ENCODE results near the gene SYTL5. TPM values are rescaled to one million over a fixed set of nuclear protein-coding genes. Genes with fewer than 3 reads are reported as not detected.

The SYTL5 gene
- polyA plus RNA-seq (2011; rRNA removed) (2.1 and 2.3 TPM in 2 replicates), polyA minus RNA-seq (2011; rRNA and poly(A)+ RNA removed) (1.3 and 1.7 TPM in 2 replicates)

GRCh38 chrX:38006291-38006690 lies at the start of gene SYTL5:
SYTL5 (plus strand) TSS chrX:38006553; CDS start chrX:38033890, 27,337 bp downstream.
- ChIA-PET POLR2A (no interaction called here), CTCF (no interaction called here)
- no peak for TF ChIP-seq CTCF (IDR thresholded peaks at IDR 0.05; ENCODE audit: low read depth, low read length)
- Histone ChIP-seq H3K27ac (ENCODE audit: low read depth, low read length) (no peak within 1 kb of the TSS), H3K27me3 (ENCODE audit: control insufficient read depth, insufficient read depth, low read length) (no peaks in the 10 kb centered on the region), H3K9me3 (ENCODE audit: control insufficient read depth, insufficient read depth, low read length) (no peaks in the 10 kb centered on the region), H3K4me3 (ENCODE audit: low read depth, low read length) (no peak within 1 kb of the TSS)
- DNase-seq (ENCODE audit: low read depth, low spot score), result no peak

GRCh38 chrX:37958525-37959211 lies 47.7 kb upstream of the SYTL5 start:
- ChIA-PET CTCF (no interaction called here), POLR2A (no interaction called here)
- no peak for DNase-seq (ENCODE audit: low read depth, low spot score)
- Histone ChIP-seq H3K27ac (ENCODE audit: low read depth, low read length) (no peak overlapping the region), H3K9me3 (ENCODE audit: control insufficient read depth, insufficient read depth, low read length) (no peaks in the 10 kb centered on the region), H3K4me3 (ENCODE audit: low read depth, low read length) (no peak overlapping the region), H3K27me3 (ENCODE audit: control insufficient read depth, insufficient read depth, low read length) (no peaks in the 10 kb centered on the region)
- no peak for TF ChIP-seq CTCF (IDR thresholded peaks at IDR 0.05; ENCODE audit: low read depth, low read length)

GRCh38 chrX:37959212-37960021 lies 46.9 kb upstream of the SYTL5 start:
- TF ChIP-seq CTCF (IDR thresholded peaks at IDR 0.05; ENCODE audit: low read depth, low read length), result no peak
- Histone ChIP-seq H3K27ac (ENCODE audit: low read depth, low read length) (no peak overlapping the region), H3K9me3 (ENCODE audit: control insufficient read depth, insufficient read depth, low read length) (no peaks in the 10 kb centered on the region), H3K4me3 (ENCODE audit: low read depth, low read length) (no peak overlapping the region), H3K27me3 (ENCODE audit: control insufficient read depth, insufficient read depth, low read length) (no peaks in the 10 kb centered on the region)
- ChIA-PET POLR2A (no interaction called here), CTCF (no interaction called here)
- DNase-seq (ENCODE audit: low read depth, low spot score), result no peak

GRCh38 chrX:37961118-37961517 lies 45.2 kb upstream of the SYTL5 start:
- ChIA-PET CTCF (no interaction called here), POLR2A (no interaction called here)
- Histone ChIP-seq H3K27me3 (ENCODE audit: control insufficient read depth, insufficient read depth, low read length) (no peaks in the 10 kb centered on the region), H3K9me3 (ENCODE audit: control insufficient read depth, insufficient read depth, low read length) (no peaks in the 10 kb centered on the region), H3K27ac (ENCODE audit: low read depth, low read length) (no peak overlapping the region), H3K4me3 (ENCODE audit: low read depth, low read length) (no peak overlapping the region)
- DNase-seq (ENCODE audit: low read depth, low spot score), result no peak
- no peak for TF ChIP-seq CTCF (IDR thresholded peaks at IDR 0.05; ENCODE audit: low read depth, low read length)

GRCh38 chrX:37967714-37968113 lies 38.6 kb upstream of the SYTL5 start:
- ChIA-PET POLR2A (no interaction called here), CTCF (interaction anchor here (0.6 kb wide), 1 partner anchor 295 kb away, joined by 4 read pairs; no protein-coding TSS in a partner anchor)
- no peak for DNase-seq (ENCODE audit: low read depth, low spot score)
- Histone ChIP-seq H3K9me3 (ENCODE audit: control insufficient read depth, insufficient read depth, low read length) (no peaks in the 10 kb centered on the region), H3K27me3 (ENCODE audit: control insufficient read depth, insufficient read depth, low read length) (no peaks in the 10 kb centered on the region), H3K4me3 (ENCODE audit: low read depth, low read length) (no peak overlapping the region), H3K27ac (ENCODE audit: low read depth, low read length) (no peak overlapping the region)
- TF ChIP-seq CTCF (IDR thresholded peaks at IDR 0.05; ENCODE audit: low read depth, low read length), result no peak
